ENCODE results near the gene MSX1.

MSX1 gene

GRCh38 chr4:4861390-4862018 is 2.0 kb downstream of the MSX1 start:
- H3K9me3 Mint-ChIP-seq, result no peaks in the 10 kb centered on the region
- H3K36me3 Mint-ChIP-seq (ENCODE audit: low read depth), result peaks cover 15% of the 10 kb centered on the region
- DNase-seq, result no peak
- no peak overlapping the region for H3K27ac Mint-ChIP-seq
- H3K4me1 Mint-ChIP-seq, result peaks cover 83% of the 10 kb centered on the region
- H3K27me3 Mint-ChIP-seq (ENCODE audit: low read depth, poor library complexity), result peaks cover 55% of the 10 kb centered on the region
- no peak for TF ChIP-seq CTCF (IDR thresholded peaks at IDR 0.05)
- peak overlapping the region; percentile 97 for H3K4me3 Mint-ChIP-seq

- Mint-ChIP-seq H3K4me3 (peak overlapping the region; percentile 97), H3K27me3 (ENCODE audit: low read depth, poor library complexity) (peaks cover 54% of the 10 kb centered on the region)
Observed at GRCh38 chr4:4862071-4862551, 2.6 kb downstream of the MSX1 start.

GRCh38 chr4:4862665-4863482 is 3.4 kb downstream of the MSX1 start:
- Mint-ChIP-seq H3K36me3 (ENCODE audit: low read depth) (peaks cover 15% of the 10 kb centered on the region), H3K4me1 (peaks cover 75% of the 10 kb centered on the region), H3K27me3 (ENCODE audit: low read depth, poor library complexity) (peaks cover 48% of the 10 kb centered on the region), H3K4me3 (peak overlapping the region; percentile 97), H3K27ac (no peak overlapping the region), H3K9me3 (no peaks in the 10 kb centered on the region)
- DNase-seq, result peak; percentile 56
- no peak for TF ChIP-seq CTCF (IDR thresholded peaks at IDR 0.05)

More at GRCh38 chr4:4862071-4862551, 2.6 kb downstream of the MSX1 start:
- peaks cover 15% of the 10 kb centered on the region for H3K36me3 Mint-ChIP-seq (ENCODE audit: low read depth)
- no peak for TF ChIP-seq CTCF (IDR thresholded peaks at IDR 0.05)
- no peak for DNase-seq
- peaks cover 81% of the 10 kb centered on the region for H3K4me1 Mint-ChIP-seq
- H3K27ac Mint-ChIP-seq, result no peak overlapping the region
- no peaks in the 10 kb centered on the region for H3K9me3 Mint-ChIP-seq

- Mint-ChIP-seq H3K9me3 (no peaks in the 10 kb centered on the region), H3K4me3 (peak overlapping the region; percentile 87), H3K4me1 (peaks cover 62% of the 10 kb centered on the region), H3K27me3 (ENCODE audit: low read depth, poor library complexity) (peaks cover 44% of the 10 kb centered on the region), H3K27ac (no peak overlapping the region), H3K36me3 (ENCODE audit: low read depth) (peaks cover 15% of the 10 kb centered on the region)
- no peak for DNase-seq
- TF ChIP-seq CTCF (IDR thresholded peaks at IDR 0.05), result no peak
Observed at GRCh38 chr4:4864443-4864939, 5.0 kb downstream of the MSX1 start.

- Mint-ChIP-seq H3K9me3 (no peaks in the 10 kb centered on the region), H3K4me1 (peaks cover 62% of the 10 kb centered on the region), H3K27ac (no peak overlapping the region), H3K36me3 (ENCODE audit: low read depth) (peaks cover 15% of the 10 kb centered on the region), H3K27me3 (ENCODE audit: low read depth, poor library complexity) (peaks cover 44% of the 10 kb centered on the region), H3K4me3 (peak overlapping the region; percentile 87)
- DNase-seq, result no peak
- no peak for TF ChIP-seq CTCF (IDR thresholded peaks at IDR 0.05)
Observed at GRCh38 chr4:4864940-4865704, 5.7 kb downstream of the MSX1 start.

Measured in nephron progenitor cell (in vitro differentiated cells).